Activated CD8-positive, alpha-beta memory T cell treated with anti-CD3 and anti-CD28 coated beads, Interleukin-2, amount 50 U/mL, for 1 hour (primary cell): ENCODE data around the gene ASTN2.

ENCODE experiments used
- DNase-seq: peaks from one replicate; pipeline ENCODE4 v3.0.0-alpha.2; 2020; ENCODE audit errors: extremely low read depth

ASTN2 gene

GRCh38 chr9:117300371-117301110 is 114.3 kb downstream of the ASTN2 start:
- DNase-seq = no peak

GRCh38 chr9:117296453-117296852 is 118.4 kb downstream of the ASTN2 start:
- no peak for DNase-seq

- DNase-seq = no peak
Measured at GRCh38 chr9:117293206-117294114, 121.4 kb downstream of the ASTN2 start.

- DNase-seq = no peak
Measured at GRCh38 chr9:117290856-117291622, 123.8 kb downstream of the ASTN2 start.

- no peak for DNase-seq
Measured at GRCh38 chr9:117290306-117290840, 124.5 kb downstream of the ASTN2 start.

- DNase-seq = no peak
Measured at GRCh38 chr9:117286245-117286644, 128.6 kb downstream of the ASTN2 start.

- no peak for DNase-seq
Measured at GRCh38 chr9:117284414-117284813, 130.4 kb downstream of the ASTN2 start.

- DNase-seq = no peak
Measured at GRCh38 chr9:117282541-117282940, 132.3 kb downstream of the ASTN2 start.

GRCh38 chr9:117278471-117279035 is 136.3 kb downstream of the ASTN2 start:
- no peak for DNase-seq

- no peak for DNase-seq
Measured at GRCh38 chr9:117278020-117278419, 136.8 kb downstream of the ASTN2 start.

GRCh38 chr9:117276444-117276843 is 138.4 kb downstream of the ASTN2 start:
- DNase-seq = no peak

GRCh38 chr9:117273612-117274011 is 141.2 kb downstream of the ASTN2 start:
- no peak for DNase-seq

GRCh38 chr9:117268847-117269446 is 145.9 kb downstream of the ASTN2 start:
- DNase-seq = no peak

- no peak for DNase-seq
Measured at GRCh38 chr9:117266855-117267497, 147.9 kb downstream of the ASTN2 start.

- DNase-seq = no peak
Measured at GRCh38 chr9:117265253-117265652, 149.6 kb downstream of the ASTN2 start.

- DNase-seq = no peak
Measured at GRCh38 chr9:117258184-117258866, 156.5 kb downstream of the ASTN2 start.

GRCh38 chr9:117253261-117253660 is 161.6 kb downstream of the ASTN2 start:
- no peak for DNase-seq

GRCh38 chr9:117250610-117251215 is 164.1 kb downstream of the ASTN2 start:
- DNase-seq = no peak

- DNase-seq = no peak
Measured at GRCh38 chr9:117249799-117250198, 165.1 kb downstream of the ASTN2 start.

GRCh38 chr9:117247266-117247665 is 167.6 kb downstream of the ASTN2 start:
- DNase-seq = no peak
